Suprapubic skin (tissue), 4 donors: Measurements from ENCODE around the gene CNOT2. TPM values are rescaled to one million over a fixed set of nuclear protein-coding genes. Genes with fewer than 3 reads are reported as not detected.
A peak's percentile ranks its signal among the peaks of the same experiment; 100 is the strongest.

Source experiments
- DNase-seq, 2 donors: peaks; one replicate each; pipeline ENCODE4 v3.0.0-alpha.2; 2019; ENCODE audit warnings: low spot score in 2 of 2
- H3K27ac ChIP-seq: fragments of 200-600 bp; sonication (generic); one replicate; pipeline ENCODE4 v1.5.1; 2019
- H3K27me3 ChIP-seq: fragments of 200-600 bp; sonication (generic); one replicate; pipeline ENCODE4 v1.5.1; 2019
- H3K36me3 ChIP-seq: fragments of 200-600 bp; sonication (generic); one replicate; pipeline ENCODE4 v1.5.1; 2019
- H3K4me1 ChIP-seq: fragments of 200-600 bp; sonication (generic); one replicate; pipeline ENCODE4 v1.5.1; 2019
- H3K4me3 ChIP-seq: fragments of 200-600 bp; sonication (generic); one replicate; pipeline ENCODE4 v1.5.1; 2019; ENCODE audit warnings: mild to moderate bottlenecking
- H3K9me3 ChIP-seq: fragments of 200-600 bp; sonication (generic); one replicate; pipeline ENCODE4 v1.5.1; 2019
- EP300 ChIP-seq: sonication (generic); formaldehyde crosslinking; IDR thresholded peaks from one replicate; pipeline ENCODE4 v1.6.1; 2017; ENCODE audit warnings: antibody characterized with exemption
- POLR2A ChIP-seq, 2 donors: fragments of 450-650 bp; IDR thresholded peaks; one replicate each; pipeline ENCODE4 v1.6.1; 2017; ENCODE audit warnings: antibody characterized with exemption in 2 of 2, mild to moderate bottlenecking in 2 of 2, moderate library complexity in 2 of 2
- POLR2AphosphoS5 ChIP-seq, 3 donors: sonication (generic); formaldehyde crosslinking; IDR thresholded peaks; one replicate each; pipeline ENCODE4 v1.6.1; 2017; ENCODE audit warnings: antibody characterized with exemption in 3 of 3
- WGBS: methylation state at CpG from one replicate; pipeline ENCODE4 v1.1.5; 2018; 5-methylcytosine and 5-hydroxymethylcytosine counted together
- total RNA-seq, 4 donors: library from RNA; depleted of rRNA; stranded (reverse); fragments of >200 nt; gene quantifications; one replicate each; pipeline ENCODE4 v1.1.0, GENCODE V29; 2016
- TF ChIP-seq, protein P1 (sequence below), 2 donors: fragments of 200-600 bp in 1 of 2; fragments of 450-650 bp in 1 of 2; sonication (generic) in 1 of 2; IDR thresholded peaks; one replicate each; pipeline ENCODE4 v1.5.1; 2016 to 2019; ENCODE audit warnings: antibody characterized with exemption in 2 of 2, mild to moderate bottlenecking in 1 of 2, moderate library complexity in 1 of 2

The CNOT2 gene, protein sequence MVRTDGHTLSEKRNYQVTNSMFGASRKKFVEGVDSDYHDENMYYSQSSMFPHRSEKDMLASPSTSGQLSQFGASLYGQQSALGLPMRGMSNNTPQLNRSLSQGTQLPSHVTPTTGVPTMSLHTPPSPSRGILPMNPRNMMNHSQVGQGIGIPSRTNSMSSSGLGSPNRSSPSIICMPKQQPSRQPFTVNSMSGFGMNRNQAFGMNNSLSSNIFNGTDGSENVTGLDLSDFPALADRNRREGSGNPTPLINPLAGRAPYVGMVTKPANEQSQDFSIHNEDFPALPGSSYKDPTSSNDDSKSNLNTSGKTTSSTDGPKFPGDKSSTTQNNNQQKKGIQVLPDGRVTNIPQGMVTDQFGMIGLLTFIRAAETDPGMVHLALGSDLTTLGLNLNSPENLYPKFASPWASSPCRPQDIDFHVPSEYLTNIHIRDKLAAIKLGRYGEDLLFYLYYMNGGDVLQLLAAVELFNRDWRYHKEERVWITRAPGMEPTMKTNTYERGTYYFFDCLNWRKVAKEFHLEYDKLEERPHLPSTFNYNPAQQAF
- 100 to 1,000 TPM; 135 to 259 (median 152) TPM for total RNA-seq

DNA sequence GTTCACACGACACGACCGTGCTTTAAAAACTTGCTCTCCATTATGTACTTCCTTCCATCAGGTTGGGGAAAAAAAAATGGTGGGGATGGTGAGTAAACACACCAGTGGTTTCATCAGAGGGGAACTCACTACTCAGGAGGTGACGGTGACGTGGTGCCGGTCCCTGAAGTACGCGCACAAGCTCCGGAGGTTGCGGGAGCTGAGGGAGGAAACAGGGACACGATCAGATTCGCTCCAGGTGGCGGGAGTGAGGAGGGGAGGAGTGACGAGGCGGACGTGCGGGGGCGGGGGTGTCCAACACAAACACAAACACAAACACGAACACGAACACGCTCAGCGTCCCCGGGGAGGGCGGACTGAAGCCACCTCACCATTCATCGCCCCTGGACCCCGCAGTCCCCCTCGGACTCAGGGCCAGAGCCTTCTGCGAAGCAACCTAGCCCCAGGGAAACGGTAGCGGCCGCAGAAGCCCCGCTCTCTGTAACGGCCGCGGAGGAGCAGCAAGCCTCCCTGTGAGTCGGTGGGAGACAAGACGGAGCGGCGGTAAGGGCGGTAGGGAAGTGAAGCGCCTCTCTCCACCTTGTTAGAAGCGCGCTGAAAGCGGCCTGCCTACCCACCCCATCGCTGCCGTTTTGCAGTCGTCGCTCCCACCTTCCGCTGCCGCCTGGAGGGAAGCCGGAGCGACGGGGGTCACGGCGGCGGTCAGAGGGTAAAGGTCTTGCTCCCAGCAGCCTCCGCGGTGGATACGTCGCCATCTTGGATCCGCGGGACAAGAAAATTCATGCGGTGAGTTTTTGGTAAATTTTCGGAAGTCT is at the start of gene CNOT2:
Gene CNOT2 (plus strand): TSS at position 739 of the 815 bp plus-strand sequence. CDS start 34,794 bp downstream, outside the sequence.
- H3K4me1 ChIP-seq: peaks cover 53% of the 10 kb centered on the region
- peak in 2 of 3 donors; percentile 45 to 85 for TF ChIP-seq POLR2AphosphoS5 (IDR thresholded peaks at IDR 0.05)
- TF ChIP-seq, protein P1, sequence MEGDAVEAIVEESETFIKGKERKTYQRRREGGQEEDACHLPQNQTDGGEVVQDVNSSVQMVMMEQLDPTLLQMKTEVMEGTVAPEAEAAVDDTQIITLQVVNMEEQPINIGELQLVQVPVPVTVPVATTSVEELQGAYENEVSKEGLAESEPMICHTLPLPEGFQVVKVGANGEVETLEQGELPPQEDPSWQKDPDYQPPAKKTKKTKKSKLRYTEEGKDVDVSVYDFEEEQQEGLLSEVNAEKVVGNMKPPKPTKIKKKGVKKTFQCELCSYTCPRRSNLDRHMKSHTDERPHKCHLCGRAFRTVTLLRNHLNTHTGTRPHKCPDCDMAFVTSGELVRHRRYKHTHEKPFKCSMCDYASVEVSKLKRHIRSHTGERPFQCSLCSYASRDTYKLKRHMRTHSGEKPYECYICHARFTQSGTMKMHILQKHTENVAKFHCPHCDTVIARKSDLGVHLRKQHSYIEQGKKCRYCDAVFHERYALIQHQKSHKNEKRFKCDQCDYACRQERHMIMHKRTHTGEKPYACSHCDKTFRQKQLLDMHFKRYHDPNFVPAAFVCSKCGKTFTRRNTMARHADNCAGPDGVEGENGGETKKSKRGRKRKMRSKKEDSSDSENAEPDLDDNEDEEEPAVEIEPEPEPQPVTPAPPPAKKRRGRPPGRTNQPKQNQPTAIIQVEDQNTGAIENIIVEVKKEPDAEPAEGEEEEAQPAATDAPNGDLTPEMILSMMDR (IDR thresholded peaks at IDR 0.05): no peak
- TF ChIP-seq EP300: no peak
- peak in 1 of 2 donors; percentile 39 for TF ChIP-seq POLR2A (IDR thresholded peaks at IDR 0.05)
- H3K4me3 ChIP-seq: peak within 1 kb of the TSS; percentile 95
- H3K27ac ChIP-seq: peak within 1 kb of the TSS; percentile 99
- under 1% methylated on average over 34 of the region's 64 CpGs for WGBS
- H3K9me3 ChIP-seq: no peaks in the 10 kb centered on the region
- no peaks in the 10 kb centered on the region for H3K27me3 ChIP-seq
- peaks cover 15% of the 10 kb centered on the region for H3K36me3 ChIP-seq
- peak; percentile 92 to 93 for DNase-seq

DNA sequence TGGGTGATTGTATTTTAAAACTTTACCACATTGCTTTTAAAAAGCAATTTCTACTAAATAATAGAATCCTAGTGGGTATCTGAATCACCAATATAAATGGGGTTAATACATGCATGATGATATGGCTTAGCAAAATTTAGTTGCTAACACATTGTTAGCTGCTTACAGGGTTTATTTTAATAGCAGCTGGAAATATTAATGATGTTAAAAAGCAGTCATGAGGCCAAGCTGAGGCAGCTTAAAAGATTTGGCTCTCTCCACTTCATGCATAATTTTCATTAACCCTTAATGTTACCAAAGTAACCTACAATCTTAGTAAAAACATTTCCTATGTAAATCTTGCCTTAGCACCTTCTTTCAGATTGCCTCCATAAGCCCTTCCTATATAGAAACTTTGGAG is 49.2 kb upstream of the CNOT2 start:
- DNase-seq: no peak
- TF ChIP-seq POLR2AphosphoS5 (IDR thresholded peaks at IDR 0.05): no peak
- no peak for TF ChIP-seq EP300
- TF ChIP-seq POLR2A (IDR thresholded peaks at IDR 0.05): no peak
- TF ChIP-seq, protein P1 (IDR thresholded peaks at IDR 0.05): no peak
- Histone ChIP-seq H3K9me3 (no peaks in the 10 kb centered on the region), H3K36me3 (no peaks in the 10 kb centered on the region), H3K4me3 (no peak overlapping the region), H3K27ac (no peak overlapping the region), H3K27me3 (no peaks in the 10 kb centered on the region), H3K4me1 (no peaks in the 10 kb centered on the region)

DNA sequence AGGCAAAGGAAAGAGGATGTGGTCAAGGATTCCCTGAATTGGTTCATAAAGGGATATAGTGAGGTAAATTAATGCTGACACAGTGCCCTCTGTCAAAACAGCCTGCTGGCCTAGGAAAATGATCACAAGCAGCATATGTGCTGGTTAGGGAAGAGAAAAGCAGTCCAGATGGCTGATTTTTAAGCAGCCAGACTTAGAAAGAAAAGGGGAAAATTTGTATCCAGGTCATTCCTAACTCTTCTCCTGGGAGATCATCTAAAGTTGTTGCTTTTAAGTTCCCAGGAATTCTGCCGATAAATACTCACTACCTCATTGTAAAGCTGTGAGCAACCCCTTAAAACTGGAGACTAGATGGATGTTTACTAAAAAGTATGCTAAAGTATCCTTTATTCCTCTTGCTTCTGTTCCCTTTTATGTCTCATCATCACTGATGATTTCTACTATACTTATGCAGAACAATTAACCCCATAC is 46.4 kb upstream of the CNOT2 start:
- 64% methylated on average over 1 of the region's 1 CpG for WGBS
- Histone ChIP-seq H3K27me3 (no peaks in the 10 kb centered on the region), H3K9me3 (no peaks in the 10 kb centered on the region), H3K4me3 (no peak overlapping the region), H3K4me1 (no peaks in the 10 kb centered on the region), H3K36me3 (no peaks in the 10 kb centered on the region), H3K27ac (no peak overlapping the region)
- TF ChIP-seq POLR2A (IDR thresholded peaks at IDR 0.05) (no peak), EP300 (no peak)
- no peak for DNase-seq

DNA sequence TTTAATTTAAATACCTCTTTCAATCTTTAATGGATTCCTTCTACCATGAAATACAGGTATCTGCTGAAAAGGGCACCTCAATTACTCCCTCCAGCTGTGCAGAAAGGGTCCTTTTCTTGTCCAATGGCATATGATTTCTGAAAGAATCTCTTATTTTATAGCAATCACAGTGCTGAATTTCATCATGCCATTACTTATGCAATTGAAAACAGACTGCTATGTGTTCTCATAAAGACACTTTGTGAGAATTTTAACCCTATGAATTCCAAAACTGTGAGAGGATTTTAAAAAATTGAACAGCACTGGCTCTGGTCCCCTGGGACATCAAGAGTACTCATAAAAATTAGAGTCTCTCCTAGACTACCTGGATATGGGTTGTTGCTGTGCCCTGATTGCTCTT is 45.9 kb upstream of the CNOT2 start:
- Histone ChIP-seq H3K4me3 (no peak overlapping the region), H3K4me1 (no peaks in the 10 kb centered on the region), H3K9me3 (no peaks in the 10 kb centered on the region), H3K27me3 (no peaks in the 10 kb centered on the region), H3K36me3 (no peaks in the 10 kb centered on the region), H3K27ac (no peak overlapping the region)
- TF ChIP-seq, protein P1 (IDR thresholded peaks at IDR 0.05): no peak
- TF ChIP-seq EP300: no peak
- TF ChIP-seq POLR2AphosphoS5 (IDR thresholded peaks at IDR 0.05): no peak
- no peak for TF ChIP-seq POLR2A (IDR thresholded peaks at IDR 0.05)
- DNase-seq: no peak

DNA sequence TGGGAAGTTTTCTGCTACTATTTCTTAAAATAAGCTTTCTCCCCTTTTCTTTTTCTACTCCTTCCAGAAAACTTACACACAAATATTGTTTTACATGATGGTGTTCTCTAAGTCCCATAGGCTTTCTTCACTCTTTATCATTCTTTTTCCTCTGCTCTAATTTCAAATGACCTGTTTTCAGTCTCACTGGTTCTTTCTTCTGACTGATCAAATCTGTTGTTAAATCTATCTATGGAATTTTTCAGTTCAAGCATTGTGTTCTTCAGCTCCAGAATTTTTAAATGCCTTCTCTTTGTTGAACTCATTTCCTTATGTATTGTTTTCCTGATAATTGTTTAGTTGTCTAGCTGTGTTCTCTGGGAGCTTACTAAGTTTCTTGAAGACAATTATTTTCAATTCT is 29.5 kb upstream of the CNOT2 start:
- no peak for DNase-seq
- no peaks in the 10 kb centered on the region for H3K4me1 ChIP-seq
- no peak overlapping the region for H3K27ac ChIP-seq
- no peaks in the 10 kb centered on the region for H3K27me3 ChIP-seq
- peaks cover 6% of the 10 kb centered on the region for H3K36me3 ChIP-seq
- TF ChIP-seq, protein P1 (IDR thresholded peaks at IDR 0.05): no peak
- no peak for TF ChIP-seq POLR2A (IDR thresholded peaks at IDR 0.05)
- TF ChIP-seq POLR2AphosphoS5 (IDR thresholded peaks at IDR 0.05): no peak
- TF ChIP-seq EP300: no peak
- no peak overlapping the region for H3K4me3 ChIP-seq
- peaks cover 22% of the 10 kb centered on the region for H3K9me3 ChIP-seq
